Nucleus accumbens (tissue), 56 donors: Measurements from ENCODE around the gene RAB20.
"Not testable (repeated sequence)": the region's sequence is repeated elsewhere in the genome, so short reads cannot be mapped to it uniquely, and the experiment has no call there.

ENCODE experiments used
- DNase-seq, 56 donors: peaks; one replicate each; lab custom pipeline; 2025; lab: John Stamatoyannopoulos, UW

The RAB20 gene

DNA sequence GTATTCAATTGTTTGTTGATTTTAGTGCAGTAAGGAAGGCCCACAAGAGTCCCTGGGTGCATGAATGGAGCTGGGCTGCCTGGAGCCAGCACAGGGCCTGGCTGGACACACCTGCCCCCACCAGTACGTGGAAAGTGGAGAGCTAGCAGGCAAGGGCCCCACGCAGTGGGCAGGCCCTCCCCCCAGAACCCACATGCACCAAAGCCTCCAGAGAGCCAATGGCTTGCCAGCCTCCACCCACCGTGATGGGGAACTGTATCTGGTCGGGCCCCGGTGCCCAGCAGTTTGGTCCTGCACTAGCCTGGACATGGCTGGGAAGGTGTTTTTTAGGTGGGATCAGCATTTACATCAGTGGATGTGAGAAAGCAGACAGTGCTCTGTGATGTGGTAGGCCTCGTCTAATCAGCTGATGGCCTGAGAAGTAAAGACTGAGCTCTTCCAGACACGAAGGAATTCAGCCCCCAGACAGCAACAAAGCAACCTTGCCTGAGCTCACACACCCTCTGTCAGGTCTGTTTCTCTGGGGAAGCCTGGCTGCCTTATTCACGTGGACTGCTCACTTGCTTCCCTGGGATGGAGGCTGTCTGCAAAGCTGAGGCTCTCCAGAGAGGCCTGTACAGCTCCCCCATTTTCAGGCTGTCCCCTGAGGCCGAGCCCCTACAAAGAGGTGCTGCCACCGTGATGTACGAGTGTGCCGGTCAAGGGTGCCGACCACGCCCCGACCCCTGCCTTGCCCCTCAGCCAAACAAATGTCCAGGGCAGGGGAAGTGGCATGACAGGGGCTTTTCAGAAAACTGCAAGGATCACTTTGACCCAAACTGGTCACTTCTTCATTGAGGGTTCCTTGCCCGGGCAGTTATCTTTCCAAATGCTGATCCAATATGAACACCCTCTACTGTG is 27.5 kb downstream of the RAB20 start:
- DNase-seq, result no peak

GRCh38 chr13:110532258-110532657 is 29.3 kb downstream of the RAB20 start:
- DNase-seq, result not testable (repeated sequence)

DNA sequence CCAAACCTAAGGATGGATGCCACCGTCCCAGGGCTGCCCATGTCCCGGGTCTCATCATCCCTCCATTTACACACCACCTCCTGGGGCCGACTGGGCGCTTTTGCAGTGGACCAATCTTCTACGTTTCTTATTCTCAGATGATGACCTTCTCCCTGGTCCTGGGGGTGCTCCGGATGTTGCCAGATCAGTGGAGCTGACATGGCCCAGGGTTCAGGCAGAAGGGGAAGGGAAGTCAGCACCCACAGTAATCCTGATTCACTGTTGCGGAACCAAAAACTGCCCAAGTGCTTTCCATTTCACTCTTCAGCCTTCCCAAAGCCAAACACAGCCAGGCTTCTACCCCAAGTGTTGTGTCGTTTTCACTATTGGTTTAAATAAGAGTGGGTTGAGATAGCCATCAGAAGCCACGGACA is 29.8 kb downstream of the RAB20 start:
- DNase-seq, result peak in 1 of 56 donors; percentile 17

GRCh38 chr13:110531100-110531499 is 30.4 kb downstream of the RAB20 start:
- DNase-seq, result no peak

DNA sequence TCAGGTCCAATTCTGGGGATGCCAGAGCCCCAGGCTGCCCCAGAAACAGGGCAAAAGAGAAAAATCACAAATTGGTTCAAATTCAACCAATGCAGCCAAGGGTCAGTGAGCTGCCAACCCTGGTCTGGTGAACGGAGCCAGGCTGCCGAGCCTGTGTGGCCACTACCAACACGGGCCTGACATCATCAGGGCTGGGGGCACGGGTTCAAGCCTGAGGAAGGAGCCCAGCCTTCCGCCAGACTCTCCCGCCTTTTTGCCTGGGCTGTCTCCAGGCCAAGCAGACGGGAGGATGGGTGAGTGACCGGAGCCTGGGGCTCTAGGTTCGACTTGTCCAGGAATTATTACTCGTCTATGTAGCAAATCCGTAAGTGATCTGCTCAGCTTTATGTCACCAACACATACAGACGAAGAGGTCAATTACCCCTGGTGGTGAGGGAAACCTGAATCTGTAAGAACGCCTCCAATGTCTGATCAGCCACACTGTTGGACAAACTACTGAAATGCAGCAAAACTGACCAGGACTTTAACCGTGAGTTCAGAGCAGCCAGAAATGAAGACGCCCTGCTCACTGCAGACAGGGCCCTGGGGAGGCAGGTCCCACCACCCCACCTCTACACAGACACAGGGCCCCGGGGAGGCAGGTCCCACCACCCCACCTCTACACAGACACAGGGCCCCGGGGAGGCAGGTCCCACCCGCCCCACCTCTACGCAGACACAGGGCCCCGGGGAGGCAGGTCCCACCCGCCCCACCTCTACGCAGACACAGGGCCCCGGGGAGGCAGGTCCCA is 31.8 kb downstream of the RAB20 start:
- DNase-seq, result peak in 1 of 56 donors; percentile 3

DNA sequence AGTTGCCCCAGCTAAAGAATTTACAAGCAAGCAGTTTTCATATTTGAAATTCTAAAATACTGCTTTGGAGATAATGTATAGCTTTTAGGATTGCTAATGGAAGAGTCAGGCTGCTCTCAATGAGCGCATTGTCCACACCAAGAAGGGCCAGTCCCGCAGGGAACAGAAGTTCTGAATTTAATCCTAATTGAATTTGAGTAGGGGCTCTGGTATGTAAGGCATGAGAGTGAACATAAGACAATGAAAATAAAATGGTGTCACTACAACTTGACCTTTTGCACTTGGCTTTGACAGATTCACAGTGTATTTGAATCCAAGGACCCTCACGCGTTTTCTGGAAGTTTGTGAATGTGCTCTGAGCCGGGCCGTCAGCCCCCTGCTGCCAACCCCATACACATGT is 32.6 kb downstream of the RAB20 start:
- no peak for DNase-seq

GRCh38 chr13:110528371-110528770 is 33.2 kb downstream of the RAB20 start:
- DNase-seq, result no peak

GRCh38 chr13:110525328-110526319 is 35.9 kb downstream of the RAB20 start:
- no peak for DNase-seq

GRCh38 chr13:110524541-110525257 is 36.8 kb downstream of the RAB20 start:
- DNase-seq, result no peak

- DNase-seq, result no peak
These were observed 37.5 kb downstream of the RAB20 start for GRCh38 chr13:110523838-110524540.

DNA sequence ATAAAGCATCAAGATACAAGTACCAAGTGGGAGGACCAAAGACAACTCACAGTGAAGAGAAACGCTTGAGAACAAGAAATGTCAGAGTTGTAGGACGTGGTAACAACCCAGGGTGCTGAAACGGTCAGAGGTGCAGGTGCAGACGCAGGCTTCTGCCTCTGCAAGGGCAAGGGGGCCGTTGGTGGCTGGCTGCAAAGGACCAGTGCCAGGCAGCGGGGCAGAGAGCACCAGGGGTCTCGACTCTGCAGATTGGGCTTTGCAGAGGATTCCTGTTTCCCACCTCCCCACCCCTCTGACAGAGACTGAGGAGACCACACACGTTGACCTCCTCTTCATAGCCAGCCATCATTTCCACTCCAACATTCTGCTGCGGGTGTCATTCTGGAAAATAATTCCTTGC is 38.3 kb downstream of the RAB20 start:
- DNase-seq, result no peak

GRCh38 chr13:110522721-110523120 is 38.8 kb downstream of the RAB20 start:
- no peak for DNase-seq

GRCh38 chr13:110521946-110522345 is 39.6 kb downstream of the RAB20 start:
- no peak for DNase-seq

DNA sequence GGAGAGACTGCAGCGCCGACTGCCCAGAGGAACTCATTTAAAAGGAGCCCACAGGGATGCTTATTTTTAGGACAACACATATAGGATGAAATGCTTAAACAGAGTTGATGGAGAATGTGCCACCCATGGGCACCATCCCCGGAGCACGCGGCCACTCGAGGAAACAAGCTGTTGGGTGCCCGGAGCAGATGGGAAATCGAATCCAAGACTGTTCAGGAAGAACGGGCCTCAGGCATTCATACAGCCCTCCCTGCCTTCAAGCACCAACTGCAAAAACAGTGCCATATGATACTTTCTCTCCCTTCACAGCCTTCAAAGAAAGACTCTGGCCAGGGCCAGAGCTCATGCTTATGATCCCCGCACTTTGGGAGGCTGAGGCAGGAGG is 40.2 kb downstream of the RAB20 start:
- DNase-seq, result no peak

GRCh38 chr13:110520431-110521295 is 40.9 kb downstream of the RAB20 start:
- peak in 53 of 56 donors; percentile 23 to 87 (median 65) for DNase-seq

DNA sequence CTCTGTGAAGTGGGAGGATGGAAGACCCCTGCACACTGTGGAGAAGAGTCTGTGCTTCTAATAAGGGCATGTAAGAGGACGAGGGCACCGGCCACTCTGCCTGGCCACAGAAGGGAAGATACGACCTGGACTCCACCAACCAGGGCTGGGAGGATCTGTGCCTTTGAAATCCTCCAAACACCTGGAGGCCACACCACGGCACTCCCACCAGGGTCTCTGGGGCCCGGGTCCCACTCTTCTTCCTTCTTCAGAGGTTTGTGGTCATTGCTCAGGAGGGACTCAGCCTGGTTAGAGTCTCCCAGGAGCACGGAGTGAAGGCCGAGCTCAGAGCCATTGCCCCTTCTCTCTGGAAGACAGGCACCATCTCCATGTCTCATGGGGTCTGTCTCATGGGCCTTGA is 42.0 kb downstream of the RAB20 start:
- DNase-seq, result no peak

DNA sequence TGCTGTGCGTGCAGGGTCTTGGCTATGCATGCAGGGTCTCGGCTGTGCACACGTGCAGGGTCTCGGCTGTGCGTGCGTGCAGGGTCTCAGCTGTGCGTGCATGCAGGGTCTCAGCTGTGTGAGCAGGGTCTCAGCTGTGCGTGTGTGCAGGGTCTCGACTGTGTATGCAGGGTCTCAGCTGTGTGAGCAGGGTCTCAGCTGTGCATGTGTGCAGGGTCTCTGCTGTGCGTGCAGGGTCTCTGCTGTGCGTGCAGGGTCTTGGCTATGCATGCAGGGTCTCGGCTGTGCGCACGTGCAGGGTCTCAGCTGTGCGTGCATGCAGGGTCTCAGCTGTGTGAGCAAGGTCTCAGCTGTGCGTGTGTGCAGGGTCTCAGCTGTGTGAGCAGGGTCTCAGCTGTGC is 42.5 kb downstream of the RAB20 start:
- no peak for DNase-seq

DNA sequence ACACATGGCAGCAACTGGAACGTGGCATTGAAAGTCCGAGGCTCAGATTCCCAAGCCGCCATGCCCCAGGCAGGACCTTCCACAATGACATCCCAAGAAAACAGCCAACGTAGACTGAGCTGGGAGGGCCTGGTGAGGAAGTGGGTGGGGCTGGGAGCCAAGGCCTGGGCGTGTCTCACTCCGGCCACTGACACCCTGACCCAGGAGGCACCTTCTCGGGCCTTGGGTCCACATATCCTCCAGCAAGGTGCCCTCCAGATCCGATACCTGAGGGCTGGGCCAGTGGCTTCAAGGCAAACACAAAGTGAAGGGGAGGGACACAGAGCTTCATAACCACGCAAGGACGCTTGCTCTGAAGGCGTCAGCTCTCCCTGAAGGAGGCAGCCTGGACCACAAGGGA is 43.0 kb downstream of the RAB20 start:
- no peak for DNase-seq
